PC-9 (cell line): ENCODE results near the gene RPS17. TPM values are rescaled to one million over a fixed set of nuclear protein-coding genes. Genes with fewer than 3 reads are reported as not detected.

Experiments
- BruUV-seq: library from RNA; stranded (reverse); fragments of 400-500 nt; replicated peaks from 2 replicates; lab custom pipeline; 2021; lab: Mats Ljungman, UMichigan
- CTCF ChIA-PET: fragments of 300-600 bp; sonication (Branson Sonifier 250); formaldehyde crosslinking; loops from one replicate; lab custom pipeline; 2022; ENCODE audit warnings: antibody characterized with exemption; lab: Charles Lee
- POLR2A ChIA-PET: fragments of 300-600 bp; sonication (Branson Sonifier 250); formaldehyde crosslinking; loops from one replicate; lab custom pipeline; 2022; ENCODE audit warnings: antibody characterized with exemption; ENCODE audit not compliant: unreplicated experiment; lab: Charles Lee
- DNase-seq, 2 experiments: peaks; one replicate each; pipeline versions ENCODE4 v3.0.0 to v3.0.0-alpha.2; 2015 to 2022; ENCODE audit warnings: mixed read lengths in 1 of 2
- H2AFZ ChIP-seq: fragments of 200-600 bp; sonication (generic); 2 replicates; pipeline ENCODE4 v1.8.1; 2017; ENCODE audit warnings: antibody characterized with exemption
- H3F3A ChIP-seq: fragments of 200-600 bp; sonication (generic); 2 replicates; pipeline ENCODE4 v1.8.1; 2017; ENCODE audit warnings: antibody characterized with exemption, mild to moderate bottlenecking, low read depth; ENCODE audit not compliant: insufficient read depth
- H3K27ac ChIP-seq: fragments of 200-600 bp; sonication (generic); 2 replicates; pipeline ENCODE4 v1.6.1; 2016; ENCODE audit warnings: mixed run types
- H3K27me3 ChIP-seq: fragments of 200-600 bp; sonication (generic); 2 replicates; pipeline ENCODE4 v1.6.1; 2016; ENCODE audit warnings: low read depth, mixed run types; ENCODE audit not compliant: insufficient read depth
- H3K36me3 ChIP-seq: fragments of 200-600 bp; sonication (generic); 2 replicates; pipeline ENCODE4 v1.6.1; 2016; ENCODE audit warnings: low read depth, mixed run types
- H3K4me1 ChIP-seq: fragments of 200-600 bp; sonication (generic); replicated peaks from 2 replicates; pipeline ENCODE4 v1.6.1; 2016; ENCODE audit warnings: mixed run types; ENCODE audit not compliant: insufficient read depth
- H3K4me2 ChIP-seq: fragments of 200-600 bp; sonication (generic); 2 replicates; pipeline ENCODE4 v1.6.1; 2017; ENCODE audit warnings: mixed run types
- H3K4me3 ChIP-seq: fragments of 200-600 bp; sonication (generic); 2 replicates; pipeline ENCODE4 v1.6.1; 2016; ENCODE audit warnings: mixed run types
- H3K79me2 ChIP-seq: fragments of 200-600 bp; sonication (generic); 2 replicates; pipeline ENCODE4 v1.6.1; 2017; ENCODE audit warnings: low read depth, mixed run types
- H3K9me2 ChIP-seq: fragments of 200-600 bp; sonication (generic); 2 replicates; pipeline ENCODE4 v1.8.1; 2017; ENCODE audit warnings: mild to moderate bottlenecking; ENCODE audit not compliant: insufficient read depth
- H3K9me3 ChIP-seq: fragments of 200-600 bp; sonication (generic); 2 replicates; pipeline ENCODE4 v1.8.1; 2016; ENCODE audit warnings: low read depth; ENCODE audit not compliant: insufficient read depth
- H4K20me1 ChIP-seq: fragments of 200-600 bp; sonication (generic); 2 replicates; pipeline ENCODE4 v1.8.1; 2017; ENCODE audit not compliant: insufficient read depth
- CTCF ChIP-seq: fragments of 200-600 bp; sonication (generic); conservative IDR thresholded peaks from 2 replicates; pipeline ENCODE4 v1.6.1; 2017; ENCODE audit warnings: mixed run types, antibody characterized with exemption, mild to moderate bottlenecking, moderate library complexity
- EZH2 ChIP-seq: fragments of 200-600 bp; sonication (generic); IDR thresholded peaks from 2 replicates; pipeline ENCODE4 v1.8.0; 2017; ENCODE audit warnings: antibody characterized with exemption, low read depth
- intact Hi-C: fragments of 100-400 bp; cut with micrococcal nuclease; formaldehyde crosslinking; loops from one replicate; pipeline ENCODE4 v1.10.0; 2022; ENCODE audit not compliant: unreplicated experiment
- total RNA-seq: library from RNA; stranded (reverse); gene quantifications from 2 replicates; pipeline ENCODE4 v1.2.3, GENCODE V29; 2021

Gene RPS17
- total RNA-seq, 1 experiment from 2014 or later = 1,891 TPM

- no peak overlapping the region for H3K27ac ChIP-seq
- intact Hi-C loops = no loop called here
- DNase-seq = no peak
- BruUV-seq = no TSS peak
- no peaks in the 10 kb centered on the region for H3K4me1 ChIP-seq
- no peaks in the 10 kb centered on the region for H3K9me3 ChIP-seq
- CTCF ChIA-PET = interaction anchor here (0.6 kb wide), 1 partner anchor 1552 kb away, joined by 12 read pairs; the partner anchor contains the start of gene TLNRD1
- POLR2A ChIA-PET = no interaction called here
- H3K36me3 ChIP-seq = no peaks in the 10 kb centered on the region
- no peaks in the 10 kb centered on the region for H3K79me2 ChIP-seq
- no peak overlapping the region for H3K4me2 ChIP-seq
- H3F3A ChIP-seq = no peaks in the 10 kb centered on the region
- no peaks in the 10 kb centered on the region for H4K20me1 ChIP-seq
- H2AFZ ChIP-seq = no peak overlapping the region
- H3K9me2 ChIP-seq = no peaks in the 10 kb centered on the region
- no peak overlapping the region for H3K4me3 ChIP-seq
- peaks cover 27% of the 10 kb centered on the region; the same call in 1 of the 2 replicates for H3K27me3 ChIP-seq
- no peak for TF ChIP-seq EZH2
- no peak for TF ChIP-seq CTCF
Observed at GRCh38 chr15:82552861-82553260, 12.6 kb upstream of the RPS17 start.

- Histone ChIP-seq H3K36me3 (no peaks in the 10 kb centered on the region), H3K4me2 (no peak overlapping the region), H3F3A (no peaks in the 10 kb centered on the region), H3K27me3 (peaks cover 27% of the 10 kb centered on the region; the same call in 1 of the 2 replicates), H4K20me1 (no peaks in the 10 kb centered on the region), H3K9me3 (no peaks in the 10 kb centered on the region), H3K79me2 (no peaks in the 10 kb centered on the region), H3K9me2 (no peaks in the 10 kb centered on the region), H3K27ac (no peak overlapping the region), H2AFZ (no peak overlapping the region), H3K4me1 (no peaks in the 10 kb centered on the region), H3K4me3 (no peak overlapping the region)
- DNase-seq = peak; percentile 41 to 68
- TF ChIP-seq CTCF = no peak
- TF ChIP-seq EZH2 = no peak
- POLR2A ChIA-PET = interaction anchor here (0.6 to 0.7 kb wide), 4 partner anchors 16 to 230 kb away, joined by 3 to 11 read pairs (median 6); no protein-coding TSS in a partner anchor
- intact Hi-C loops = no loop called here
- no TSS peak for BruUV-seq
- CTCF ChIA-PET = interaction anchor here (1.3 kb wide), 1 partner anchor 12 kb away, joined by 3 read pairs; no protein-coding TSS in a partner anchor
Observed at GRCh38 chr15:82551646-82552247, 11.5 kb upstream of the RPS17 start.

- no peaks in the 10 kb centered on the region for H3K9me2 ChIP-seq
- no peaks in the 10 kb centered on the region for H3K36me3 ChIP-seq
- intact Hi-C loops = no loop called here
- no peak overlapping the region for H3K4me3 ChIP-seq
- no peak overlapping the region for H3K4me2 ChIP-seq
- no peaks in the 10 kb centered on the region for H3K79me2 ChIP-seq
- DNase-seq = no peak
- no peak overlapping the region for H3K27ac ChIP-seq
- no peak overlapping the region for H2AFZ ChIP-seq
- H3K27me3 ChIP-seq = peaks cover 21% of the 10 kb centered on the region; the same call in 1 of the 2 replicates
- no TSS peak for BruUV-seq
- H3K9me3 ChIP-seq = no peaks in the 10 kb centered on the region
- TF ChIP-seq EZH2 = no peak
- TF ChIP-seq CTCF = no peak
- CTCF ChIA-PET = no interaction called here
- no peaks in the 10 kb centered on the region for H4K20me1 ChIP-seq
- H3F3A ChIP-seq = no peaks in the 10 kb centered on the region
- POLR2A ChIA-PET = no interaction called here
- no peaks in the 10 kb centered on the region for H3K4me1 ChIP-seq
Observed at GRCh38 chr15:82549199-82549665, 9.0 kb upstream of the RPS17 start.
